Esophagus squamous epithelium (tissue), 4 donors: ENCODE measurements around the gene FAAP100.

Source experiments
- POLR2A ChIP-seq, 4 donors: fragments of 450-650 bp; IDR thresholded peaks; one replicate each; pipeline ENCODE4 v1.6.1; 2017; ENCODE audit warnings: antibody characterized with exemption in 4 of 4, mild to moderate bottlenecking in 4 of 4, moderate library complexity in 3 of 4
- TF ChIP-seq, protein P1 (sequence below), 6 experiments: fragments of 450-650 bp in 4 of 6; fragments of 200-600 bp in 2 of 6; sonication (generic) in 2 of 6; IDR thresholded peaks; one replicate each; pipeline ENCODE4 v1.5.1; 2016 to 2019; ENCODE audit warnings: antibody characterized with exemption in 6 of 6, mild to moderate bottlenecking in 4 of 6, moderate library complexity in 4 of 6

DNA sequence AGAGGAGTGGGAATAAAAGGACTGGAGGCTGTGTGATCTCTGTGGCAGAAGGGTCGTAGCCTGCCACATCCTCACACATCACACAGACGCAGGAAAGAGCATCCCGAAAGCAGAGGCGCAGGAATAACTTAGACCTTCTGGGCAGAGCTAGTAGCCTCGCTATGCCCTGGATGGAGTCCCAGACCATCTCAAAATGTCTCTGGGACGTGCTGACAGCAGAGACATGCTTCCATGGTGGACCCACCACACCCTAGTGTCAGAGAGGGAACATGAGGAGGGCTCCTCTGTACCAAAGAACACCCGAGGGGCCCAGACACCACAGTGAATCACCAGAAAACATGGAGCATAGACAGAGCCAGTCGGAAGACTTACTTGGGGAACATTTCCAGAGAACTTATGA lies 29.6 kb upstream of the FAAP100 start:
- TF ChIP-seq, protein P1, sequence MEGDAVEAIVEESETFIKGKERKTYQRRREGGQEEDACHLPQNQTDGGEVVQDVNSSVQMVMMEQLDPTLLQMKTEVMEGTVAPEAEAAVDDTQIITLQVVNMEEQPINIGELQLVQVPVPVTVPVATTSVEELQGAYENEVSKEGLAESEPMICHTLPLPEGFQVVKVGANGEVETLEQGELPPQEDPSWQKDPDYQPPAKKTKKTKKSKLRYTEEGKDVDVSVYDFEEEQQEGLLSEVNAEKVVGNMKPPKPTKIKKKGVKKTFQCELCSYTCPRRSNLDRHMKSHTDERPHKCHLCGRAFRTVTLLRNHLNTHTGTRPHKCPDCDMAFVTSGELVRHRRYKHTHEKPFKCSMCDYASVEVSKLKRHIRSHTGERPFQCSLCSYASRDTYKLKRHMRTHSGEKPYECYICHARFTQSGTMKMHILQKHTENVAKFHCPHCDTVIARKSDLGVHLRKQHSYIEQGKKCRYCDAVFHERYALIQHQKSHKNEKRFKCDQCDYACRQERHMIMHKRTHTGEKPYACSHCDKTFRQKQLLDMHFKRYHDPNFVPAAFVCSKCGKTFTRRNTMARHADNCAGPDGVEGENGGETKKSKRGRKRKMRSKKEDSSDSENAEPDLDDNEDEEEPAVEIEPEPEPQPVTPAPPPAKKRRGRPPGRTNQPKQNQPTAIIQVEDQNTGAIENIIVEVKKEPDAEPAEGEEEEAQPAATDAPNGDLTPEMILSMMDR (IDR thresholded peaks at IDR 0.05): no peak
- no peak for TF ChIP-seq POLR2A (IDR thresholded peaks at IDR 0.05)
